Measurements from ENCODE around the gene RNASE7. TPM values are rescaled to one million over a fixed set of nuclear protein-coding genes. Genes with fewer than 3 reads are reported as not detected.

The RNASE7 gene
- total RNA-seq, 1 experiment from 2014 or later, result not detected

DNA sequence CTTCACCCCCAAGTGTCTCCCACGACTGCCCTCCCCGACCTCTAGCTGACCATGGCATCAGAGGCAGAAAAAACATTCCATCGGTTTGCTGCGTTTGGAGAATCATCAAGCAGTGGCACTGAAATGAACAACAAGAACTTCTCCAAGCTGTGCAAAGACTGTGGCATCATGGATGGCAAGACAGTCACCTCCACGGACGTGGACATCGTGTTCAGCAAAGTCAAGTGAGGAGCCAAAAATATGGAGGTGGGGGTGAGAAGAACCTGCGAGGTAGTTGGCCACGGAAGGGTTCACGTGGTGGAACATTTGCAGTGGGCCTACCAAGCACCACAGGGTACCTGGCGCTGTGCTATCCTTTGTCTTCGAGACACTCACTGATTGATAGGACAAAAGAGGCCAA, 11.6 kb upstream of the RNASE7 start:
- ChIA-PET RAD21 (ENCODE audit: low non-redundant PET in 1 of 2, low total read pairs in 2 of 2, uncharacterized antibody in 2 of 2, unreplicated experiment in 2 of 2) (no interaction called here), POLR2A (no interaction called here), CTCF (interaction anchor here (1.5 to 3.3 kb wide), 2 partner anchors 10 to 16 kb away, joined by 4 to 9 read pairs; no protein-coding TSS in a partner anchor)
- BruUV-seq (replicated peaks), result no TSS peak
- peaks cover 4% of the 10 kb centered on the region in 2 experiments; a peak in 3 of 4 replicates for H3K4me1 ChIP-seq (ENCODE audit: control insufficient read depth in 1 of 2, insufficient read depth in 2 of 2, low read length in 2 of 2)
- TF ChIP-seq SRF (IDR thresholded peaks at IDR 0.05; ENCODE audit: low read depth) (no peak), EZH2 (IDR thresholded peaks at IDR 0.05) (no peak), CEBPB (IDR thresholded peaks at IDR 0.05; ENCODE audit: low read depth) (no peak), MAX (IDR thresholded peaks at IDR 0.05) (no peak), SIN3A (IDR thresholded peaks at IDR 0.05; ENCODE audit: low read depth) (no peak), FOSL1 (IDR thresholded peaks at IDR 0.05; ENCODE audit: low read depth) (no peak), CBX3 (IDR thresholded peaks at IDR 0.05; ENCODE audit: low read depth) (no peak)
- H3K79me2 ChIP-seq (ENCODE audit: insufficient read depth, low read length), result no peaks in the 10 kb centered on the region
- H3K27ac ChIP-seq (ENCODE audit: low read depth, low read length), result no peak overlapping the region
- H3K9ac ChIP-seq (ENCODE audit: low read length), result no peak overlapping the region
- no peaks in the 10 kb centered on the region for H3K36me3 ChIP-seq (ENCODE audit: control insufficient read depth in 1 of 2, insufficient read depth in 2 of 2, low read length in 2 of 2)
- DNase-seq (ENCODE audit: low read depth, low spot score) (no peak), ATAC-seq (no peak)
- H3K4me3 ChIP-seq (replicated peaks in 1 of 2; ENCODE audit: low read depth in 1 of 2, low read length in 2 of 2), result no peak overlapping the region
- H2AFZ ChIP-seq (ENCODE audit: low read depth, low read length, poor library complexity, severe bottlenecking), result no peak overlapping the region
- H3K4me2 ChIP-seq (ENCODE audit: low read length), result no peak overlapping the region
- no peaks in the 10 kb centered on the region for H4K20me1 ChIP-seq (ENCODE audit: insufficient read depth)
- no peaks in the 10 kb centered on the region for H3K9me3 ChIP-seq (ENCODE audit: control insufficient read depth in 1 of 2, insufficient read depth in 1 of 2, low read depth in 1 of 2, low read length in 2 of 2)
- intact Hi-C loops (cut with micrococcal nuclease), result no loop called here
- H3K27me3 ChIP-seq (ENCODE audit: insufficient read depth, low read length), result no peaks in the 10 kb centered on the region; the same call in 1 of the 2 replicates
- H3K9me2 ChIP-seq (ENCODE audit: insufficient read depth), result no peaks in the 10 kb centered on the region

- POLR2A ChIA-PET, result no interaction called here
- DNase-seq (ENCODE audit: low read depth, low spot score), result no peak
- no peak overlapping the region for H3K9ac ChIP-seq (ENCODE audit: low read length)
- H3K27me3 ChIP-seq (ENCODE audit: insufficient read depth, low read length), result no peaks in the 10 kb centered on the region; the same call in 1 of the 2 replicates
- CTCF ChIA-PET, result interaction anchor here (1.0 to 5.2 kb wide), 3 partner anchors 18 to 61 kb away, joined by 3 to 25 read pairs (median 9); no protein-coding TSS in a partner anchor
- no peak for ATAC-seq
- TF ChIP-seq MAX (IDR thresholded peaks at IDR 0.05) (no peak), TCF7L2 (IDR thresholded peaks at IDR 0.05; ENCODE audit: borderline replicate concordance, extremely low read depth, insufficient read depth, insufficient read length) (no peak), FOSL1 (IDR thresholded peaks at IDR 0.05; ENCODE audit: low read depth) (no peak), POLR2AphosphoS5 (IDR thresholded peaks at IDR 0.05; ENCODE audit: low read depth, low read length) (no peak), ZNF274 (IDR thresholded peaks at IDR 0.05; ENCODE audit: low read depth, low read length) (no peak)
- TF ChIP-seq, protein P1, sequence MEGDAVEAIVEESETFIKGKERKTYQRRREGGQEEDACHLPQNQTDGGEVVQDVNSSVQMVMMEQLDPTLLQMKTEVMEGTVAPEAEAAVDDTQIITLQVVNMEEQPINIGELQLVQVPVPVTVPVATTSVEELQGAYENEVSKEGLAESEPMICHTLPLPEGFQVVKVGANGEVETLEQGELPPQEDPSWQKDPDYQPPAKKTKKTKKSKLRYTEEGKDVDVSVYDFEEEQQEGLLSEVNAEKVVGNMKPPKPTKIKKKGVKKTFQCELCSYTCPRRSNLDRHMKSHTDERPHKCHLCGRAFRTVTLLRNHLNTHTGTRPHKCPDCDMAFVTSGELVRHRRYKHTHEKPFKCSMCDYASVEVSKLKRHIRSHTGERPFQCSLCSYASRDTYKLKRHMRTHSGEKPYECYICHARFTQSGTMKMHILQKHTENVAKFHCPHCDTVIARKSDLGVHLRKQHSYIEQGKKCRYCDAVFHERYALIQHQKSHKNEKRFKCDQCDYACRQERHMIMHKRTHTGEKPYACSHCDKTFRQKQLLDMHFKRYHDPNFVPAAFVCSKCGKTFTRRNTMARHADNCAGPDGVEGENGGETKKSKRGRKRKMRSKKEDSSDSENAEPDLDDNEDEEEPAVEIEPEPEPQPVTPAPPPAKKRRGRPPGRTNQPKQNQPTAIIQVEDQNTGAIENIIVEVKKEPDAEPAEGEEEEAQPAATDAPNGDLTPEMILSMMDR (IDR thresholded peaks at IDR 0.05 in 2 of 3, conservative IDR thresholded peaks at IDR 0.05 in 1 of 3; ENCODE audit: borderline replicate concordance in 1 of 3, insufficient read depth in 1 of 3, low read depth in 2 of 3, low read length in 2 of 3), result no peak
- intact Hi-C loops (cut with micrococcal nuclease), result no loop called here
- no peaks in the 10 kb centered on the region for H4K20me1 ChIP-seq (ENCODE audit: insufficient read depth)
- H3K4me3 ChIP-seq (replicated peaks in 1 of 2; ENCODE audit: low read depth in 1 of 2, low read length in 2 of 2), result no peak overlapping the region
- BruUV-seq (replicated peaks), result no TSS peak
- H3K4me1 ChIP-seq (ENCODE audit: control insufficient read depth in 1 of 2, insufficient read depth in 2 of 2, low read length in 2 of 2), result peaks cover 0 to 7% of the 10 kb centered on the region in 2 experiments; a peak in 1 of 4 replicates
- no peak overlapping the region for H3K4me2 ChIP-seq (ENCODE audit: low read length)
- RAD21 ChIA-PET (ENCODE audit: low non-redundant PET in 1 of 2, low total read pairs in 2 of 2, uncharacterized antibody in 2 of 2, unreplicated experiment in 2 of 2), result no interaction called here
- H3K27ac ChIP-seq (ENCODE audit: low read depth, low read length), result no peak overlapping the region
- no peaks in the 10 kb centered on the region for H3K79me2 ChIP-seq (ENCODE audit: insufficient read depth, low read length)
- no peaks in the 10 kb centered on the region for H3K9me2 ChIP-seq (ENCODE audit: insufficient read depth)
- H2AFZ ChIP-seq (ENCODE audit: low read depth, low read length, poor library complexity, severe bottlenecking), result no peak overlapping the region
- no peaks in the 10 kb centered on the region for H3K9me3 ChIP-seq (ENCODE audit: control insufficient read depth in 1 of 2, insufficient read depth in 1 of 2, low read depth in 1 of 2, low read length in 2 of 2)
- H3K36me3 ChIP-seq (ENCODE audit: control insufficient read depth in 1 of 2, insufficient read depth in 2 of 2, low read length in 2 of 2), result no peaks in the 10 kb centered on the region
Measured at GRCh38 chr14:21032326-21033132, 9.6 kb upstream of the RNASE7 start.
